SK-N-SH (cell line): ENCODE data around the gene DLEC1. TPM values are rescaled to one million over a fixed set of nuclear protein-coding genes. Genes with fewer than 3 reads are reported as not detected.
"Not testable (repeated sequence)": the region's sequence is repeated elsewhere in the genome, so short reads cannot be mapped to it uniquely, and the experiment has no call there.

Experiments
- CTCF ChIA-PET: fragments of 300-600, 350-600 bp; formaldehyde crosslinking; extraction: SDS; loops from one replicate; lab custom pipeline; 2021; lab: Yijun Ruan, JAX
- POLR2A ChIA-PET: fragments of 350-600 bp; sonication (Branson Sonifier 250); formaldehyde crosslinking; extraction: SDS; loops from one replicate; lab custom pipeline; 2020; ENCODE audit warnings: antibody characterized with exemption, inconsistent platforms; lab: Yijun Ruan, JAX
- DNase-seq: peaks from one replicate; pipeline ENCODE4 v3.0.0; 2012
- H2AFZ ChIP-seq: fragments of 200-600 bp; sonication (generic); 2 replicates; pipeline ENCODE4 v1.8.1; 2016; ENCODE audit warnings: antibody characterized with exemption, mild to moderate bottlenecking, low read depth
- H3F3A ChIP-seq: fragments of 200-600 bp; sonication (generic); replicated peaks from 2 replicates; pipeline ENCODE3; 2016; ENCODE audit warnings: antibody characterized with exemption, mild to moderate bottlenecking; ENCODE audit not compliant: insufficient read depth
- H3K27ac ChIP-seq, 2 experiments: fragments of 200-500 bp in 1 of 2; fragments of 200-600 bp in 1 of 2; sonication (Bioruptor generic) in 1 of 2; sonication (generic), shearing (Covaris generic) in 1 of 2; 2 replicates each; pipeline versions ENCODE4 v1.5.1 to v1.6.1; 2014 to 2016; ENCODE audit warnings: low read depth in 2 of 2, inconsistent platforms in 1 of 2, low read length in 1 of 2, mild to moderate bottlenecking in 1 of 2, mixed read lengths in 1 of 2
- H3K27me3 ChIP-seq: fragments of 200-600 bp; sonication (generic), shearing (Covaris generic); 2 replicates; pipeline ENCODE4 v1.6.1; 2016; ENCODE audit warnings: mixed run types; ENCODE audit not compliant: insufficient read depth
- H3K36me3 ChIP-seq, 2 experiments: fragments of 200-500 bp in 1 of 2; fragments of 200-600 bp in 1 of 2; sonication (Bioruptor generic) in 1 of 2; sonication (generic) in 1 of 2; replicated peaks in 1 of 2; 2 replicates each; pipeline versions ENCODE3 to v1.5.1; 2014 to 2016; ENCODE audit warnings: low read length in 1 of 2, mild to moderate bottlenecking in 1 of 2; ENCODE audit not compliant: insufficient read depth in 2 of 2, control insufficient read depth in 1 of 2
- H3K4me1 ChIP-seq, 2 experiments: fragments of 200-500 bp in 1 of 2; fragments of 200-600 bp in 1 of 2; sonication (Bioruptor generic) in 1 of 2; sonication (generic), shearing (Covaris generic) in 1 of 2; 2 replicates each; pipeline versions ENCODE4 v1.5.1 to v1.6.1; 2014 to 2016; ENCODE audit warnings: low read depth in 1 of 2, low read length in 1 of 2, mixed run types in 1 of 2; ENCODE audit not compliant: insufficient read depth in 2 of 2, control insufficient read depth in 1 of 2
- H3K4me2 ChIP-seq: fragments of 200-600 bp; sonication (generic), shearing (Covaris generic); 2 replicates; pipeline ENCODE4 v1.6.1; 2017; ENCODE audit warnings: mixed run types
- H3K4me3 ChIP-seq, 2 experiments: fragments of 200-500 bp in 1 of 2; fragments of 200-600 bp in 1 of 2; sonication (Bioruptor generic) in 1 of 2; sonication (generic), shearing (Covaris generic) in 1 of 2; 2 replicates each; pipeline versions ENCODE4 v1.5.1 to v1.8.1; 2014 to 2016; ENCODE audit warnings: low read depth in 2 of 2, inconsistent platforms in 1 of 2, low read length in 1 of 2, mild to moderate bottlenecking in 1 of 2, mixed read lengths in 1 of 2, moderate library complexity in 1 of 2
- H3K79me2 ChIP-seq: fragments of 200-600 bp; sonication (generic); 2 replicates; pipeline ENCODE4 v1.8.1; 2017; ENCODE audit warnings: mild to moderate bottlenecking; ENCODE audit not compliant: insufficient read depth
- H3K9ac ChIP-seq: fragments of 200-600 bp; sonication (generic); 2 replicates; pipeline ENCODE4 v1.6.1; 2017; ENCODE audit warnings: mixed run types
- H3K9me2 ChIP-seq: fragments of 200-600 bp; sonication (generic); 2 replicates; pipeline ENCODE4 v1.6.1; 2017; ENCODE audit warnings: mixed run types
- H3K9me3 ChIP-seq: fragments of 200-600 bp; sonication (generic); 2 replicates; pipeline ENCODE4 v1.6.1; 2017; ENCODE audit warnings: mixed run types, mild to moderate bottlenecking, moderate library complexity
- H4K20me1 ChIP-seq: fragments of 200-600 bp; sonication (generic); 2 replicates; pipeline ENCODE4 v1.6.1; 2017; ENCODE audit warnings: mild to moderate bottlenecking, mixed run types; ENCODE audit not compliant: insufficient read depth
- CHD2 ChIP-seq: fragments of 150-350 bp; IDR thresholded peaks from 2 replicates; pipeline ENCODE4 v1.6.1; 2018; ENCODE audit warnings: low read length; ENCODE audit not compliant: partially characterized antibody
- ELF1 ChIP-seq: IDR thresholded peaks from 2 replicates; pipeline ENCODE4 v1.4.0; 2012
- EZH2phosphoT487 ChIP-seq: fragments of 200-600 bp; sonication (generic); IDR thresholded peaks from 2 replicates; pipeline ENCODE4 v1.6.1; 2017; ENCODE audit warnings: low read depth, mixed run types, mild to moderate bottlenecking, antibody characterized with exemption, moderate library complexity, borderline replicate concordance
- FOSL2 ChIP-seq: IDR thresholded peaks from 2 replicates; pipeline ENCODE4 v1.4.0; 2012; ENCODE audit warnings: low read depth, mild to moderate bottlenecking, moderate library complexity, borderline replicate concordance
- NFIC ChIP-seq: IDR thresholded peaks from 2 replicates; pipeline ENCODE4 v1.4.0; 2012; ENCODE audit warnings: borderline replicate concordance
- POLR2AphosphoS5 ChIP-seq: IDR thresholded peaks from 2 replicates; pipeline ENCODE4 v1.6.1; 2012; ENCODE audit warnings: low read depth, low read length
- RAD21 ChIP-seq: IDR thresholded peaks from 2 replicates; pipeline ENCODE4 v1.6.1; 2012; ENCODE audit warnings: mild to moderate bottlenecking, low read length
- RXRA ChIP-seq: IDR thresholded peaks from 2 replicates; pipeline ENCODE4 v1.4.0; 2012; ENCODE audit warnings: low read depth, mild to moderate bottlenecking, borderline replicate concordance
- SMC3 ChIP-seq: IDR thresholded peaks from 2 replicates; pipeline ENCODE4 v1.6.1; 2012; ENCODE audit warnings: low read depth, low read length, improper control_type of control experiment
- WGBS: methylation state at CpG from one replicate; pipeline ENCODE4 v1.1.6; 2017; ENCODE audit warnings: low lambda C conversion rate; 5-methylcytosine and 5-hydroxymethylcytosine counted together
- polyA plus RNA-seq, 3 experiments: library from polyadenylated mRNA; depleted of rRNA; stranded (reverse); fragments of >200 nt; gene quantifications; 2 replicates each; pipeline ENCODE4 v1.2.3, GENCODE V29; 2012
- TF ChIP-seq, protein P1 (sequence below): IDR thresholded peaks from 2 replicates; pipeline ENCODE4 v1.4.0; 2012; ENCODE audit warnings: low read depth, borderline replicate concordance
- TF ChIP-seq, protein P2 (sequence below): IDR thresholded peaks from 2 replicates; pipeline ENCODE4 v1.4.0; 2012; ENCODE audit warnings: low read depth
- TF ChIP-seq, protein P3 (sequence below): IDR thresholded peaks from 2 replicates; pipeline ENCODE4 v1.4.0; 2012; ENCODE audit warnings: low read depth, borderline replicate concordance
- TF ChIP-seq, protein P4 (sequence below): IDR thresholded peaks from 2 replicates; pipeline ENCODE4 v1.6.1; 2012; ENCODE audit warnings: mild to moderate bottlenecking, low read depth, low read length, moderate library complexity
- TF ChIP-seq, protein P5 (sequence below): fragments of 200-600 bp; sonication (generic); IDR thresholded peaks from 2 replicates; pipeline ENCODE4 v1.6.1; 2017; ENCODE audit warnings: antibody characterized with exemption, mild to moderate bottlenecking, moderate library complexity

DLEC1 gene
- polyA plus RNA-seq, 1 of the 3 experiments (the other 2 are of a cell fraction) = 0.02 TPM

DNA sequence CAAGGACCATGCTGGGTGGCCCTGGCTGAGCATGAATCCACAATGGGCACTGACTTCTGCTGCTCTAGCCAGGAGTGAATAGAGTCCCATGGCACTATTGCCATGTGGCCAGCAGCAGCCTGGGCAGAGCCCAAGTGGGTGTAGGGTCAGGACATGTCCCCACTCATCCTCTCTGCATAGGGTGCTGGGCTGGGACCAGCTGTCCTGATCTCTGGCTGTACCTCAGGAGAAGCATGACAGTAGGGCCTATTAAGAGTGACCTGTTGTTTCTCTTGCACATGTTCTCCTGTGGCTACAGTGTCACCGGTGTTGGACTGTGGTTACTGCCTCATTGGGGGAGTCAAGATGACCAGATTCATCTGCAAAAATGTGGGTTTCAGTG lies 46.9 kb downstream of the DLEC1 start (continued):
- TF ChIP-seq, protein P1, sequence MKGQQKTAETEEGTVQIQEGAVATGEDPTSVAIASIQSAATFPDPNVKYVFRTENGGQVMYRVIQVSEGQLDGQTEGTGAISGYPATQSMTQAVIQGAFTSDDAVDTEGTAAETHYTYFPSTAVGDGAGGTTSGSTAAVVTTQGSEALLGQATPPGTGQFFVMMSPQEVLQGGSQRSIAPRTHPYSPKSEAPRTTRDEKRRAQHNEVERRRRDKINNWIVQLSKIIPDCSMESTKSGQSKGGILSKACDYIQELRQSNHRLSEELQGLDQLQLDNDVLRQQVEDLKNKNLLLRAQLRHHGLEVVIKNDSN = no peak
- no peak for TF ChIP-seq CHD2
- TF ChIP-seq RXRA = no peak
- TF ChIP-seq RAD21 = no peak
- no peak for TF ChIP-seq FOSL2
- TF ChIP-seq, protein P2, sequence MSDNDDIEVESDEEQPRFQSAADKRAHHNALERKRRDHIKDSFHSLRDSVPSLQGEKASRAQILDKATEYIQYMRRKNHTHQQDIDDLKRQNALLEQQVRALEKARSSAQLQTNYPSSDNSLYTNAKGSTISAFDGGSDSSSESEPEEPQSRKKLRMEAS = no peak
- TF ChIP-seq POLR2AphosphoS5 = no peak
- TF ChIP-seq NFIC = no peak
- no peak for TF ChIP-seq ELF1
- TF ChIP-seq, protein P3, sequence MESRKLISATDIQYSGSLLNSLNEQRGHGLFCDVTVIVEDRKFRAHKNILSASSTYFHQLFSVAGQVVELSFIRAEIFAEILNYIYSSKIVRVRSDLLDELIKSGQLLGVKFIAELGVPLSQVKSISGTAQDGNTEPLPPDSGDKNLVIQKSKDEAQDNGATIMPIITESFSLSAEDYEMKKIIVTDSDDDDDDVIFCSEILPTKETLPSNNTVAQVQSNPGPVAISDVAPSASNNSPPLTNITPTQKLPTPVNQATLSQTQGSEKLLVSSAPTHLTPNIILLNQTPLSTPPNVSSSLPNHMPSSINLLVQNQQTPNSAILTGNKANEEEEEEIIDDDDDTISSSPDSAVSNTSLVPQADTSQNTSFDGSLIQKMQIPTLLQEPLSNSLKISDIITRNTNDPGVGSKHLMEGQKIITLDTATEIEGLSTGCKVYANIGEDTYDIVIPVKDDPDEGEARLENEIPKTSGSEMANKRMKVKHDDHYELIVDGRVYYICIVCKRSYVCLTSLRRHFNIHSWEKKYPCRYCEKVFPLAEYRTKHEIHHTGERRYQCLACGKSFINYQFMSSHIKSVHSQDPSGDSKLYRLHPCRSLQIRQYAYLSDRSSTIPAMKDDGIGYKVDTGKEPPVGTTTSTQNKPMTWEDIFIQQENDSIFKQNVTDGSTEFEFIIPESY = no peak
- no peak for TF ChIP-seq EZH2phosphoT487
- TF ChIP-seq SMC3 = no peak

DNA sequence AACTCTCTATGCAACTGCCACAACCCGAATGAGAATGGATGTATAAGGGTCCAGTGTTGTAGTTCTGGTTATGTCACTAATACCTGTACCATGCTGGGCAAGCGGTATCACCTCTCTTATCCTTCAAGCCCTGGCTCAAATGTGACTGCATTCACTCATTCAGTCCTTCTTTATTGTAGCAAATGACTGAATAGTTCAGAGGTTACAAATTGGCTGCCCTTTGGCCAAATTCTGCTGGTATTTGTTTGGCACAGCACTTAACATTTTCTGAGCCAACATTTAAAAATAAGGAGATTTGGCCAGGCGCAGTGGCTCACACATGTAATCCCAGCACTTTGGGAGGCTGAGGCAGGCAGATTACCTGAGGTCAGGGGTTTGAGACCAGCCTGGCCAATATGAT lies 47.5 kb downstream of the DLEC1 start:
- H3K79me2 ChIP-seq = no peaks in the 10 kb centered on the region
- no peaks in the 10 kb centered on the region; the same call in 1 of the 2 replicates for H3K27me3 ChIP-seq
- no peak overlapping the region for H3K4me3 ChIP-seq
- H3F3A ChIP-seq = peaks cover 9% of the 10 kb centered on the region
- H3K9me3 ChIP-seq = no peaks in the 10 kb centered on the region
- H3K4me1 ChIP-seq = no peaks in the 10 kb centered on the region; a peak in 1 of 4 replicates
- H2AFZ ChIP-seq = no peak overlapping the region
- H4K20me1 ChIP-seq = no peaks in the 10 kb centered on the region
- CTCF ChIA-PET = no interaction called here
- no peak overlapping the region for H3K9ac ChIP-seq
- H3K27ac ChIP-seq = no peak overlapping the region
- no peak for DNase-seq
- 74% methylated on average over 3 of the region's 3 CpGs for WGBS
- no peaks in the 10 kb centered on the region for H3K9me2 ChIP-seq
- TF ChIP-seq, protein P4, sequence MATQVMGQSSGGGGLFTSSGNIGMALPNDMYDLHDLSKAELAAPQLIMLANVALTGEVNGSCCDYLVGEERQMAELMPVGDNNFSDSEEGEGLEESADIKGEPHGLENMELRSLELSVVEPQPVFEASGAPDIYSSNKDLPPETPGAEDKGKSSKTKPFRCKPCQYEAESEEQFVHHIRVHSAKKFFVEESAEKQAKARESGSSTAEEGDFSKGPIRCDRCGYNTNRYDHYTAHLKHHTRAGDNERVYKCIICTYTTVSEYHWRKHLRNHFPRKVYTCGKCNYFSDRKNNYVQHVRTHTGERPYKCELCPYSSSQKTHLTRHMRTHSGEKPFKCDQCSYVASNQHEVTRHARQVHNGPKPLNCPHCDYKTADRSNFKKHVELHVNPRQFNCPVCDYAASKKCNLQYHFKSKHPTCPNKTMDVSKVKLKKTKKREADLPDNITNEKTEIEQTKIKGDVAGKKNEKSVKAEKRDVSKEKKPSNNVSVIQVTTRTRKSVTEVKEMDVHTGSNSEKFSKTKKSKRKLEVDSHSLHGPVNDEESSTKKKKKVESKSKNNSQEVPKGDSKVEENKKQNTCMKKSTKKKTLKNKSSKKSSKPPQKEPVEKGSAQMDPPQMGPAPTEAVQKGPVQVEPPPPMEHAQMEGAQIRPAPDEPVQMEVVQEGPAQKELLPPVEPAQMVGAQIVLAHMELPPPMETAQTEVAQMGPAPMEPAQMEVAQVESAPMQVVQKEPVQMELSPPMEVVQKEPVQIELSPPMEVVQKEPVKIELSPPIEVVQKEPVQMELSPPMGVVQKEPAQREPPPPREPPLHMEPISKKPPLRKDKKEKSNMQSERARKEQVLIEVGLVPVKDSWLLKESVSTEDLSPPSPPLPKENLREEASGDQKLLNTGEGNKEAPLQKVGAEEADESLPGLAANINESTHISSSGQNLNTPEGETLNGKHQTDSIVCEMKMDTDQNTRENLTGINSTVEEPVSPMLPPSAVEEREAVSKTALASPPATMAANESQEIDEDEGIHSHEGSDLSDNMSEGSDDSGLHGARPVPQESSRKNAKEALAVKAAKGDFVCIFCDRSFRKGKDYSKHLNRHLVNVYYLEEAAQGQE = no peak
- no peak for TF ChIP-seq RXRA
- TF ChIP-seq, protein P5, sequence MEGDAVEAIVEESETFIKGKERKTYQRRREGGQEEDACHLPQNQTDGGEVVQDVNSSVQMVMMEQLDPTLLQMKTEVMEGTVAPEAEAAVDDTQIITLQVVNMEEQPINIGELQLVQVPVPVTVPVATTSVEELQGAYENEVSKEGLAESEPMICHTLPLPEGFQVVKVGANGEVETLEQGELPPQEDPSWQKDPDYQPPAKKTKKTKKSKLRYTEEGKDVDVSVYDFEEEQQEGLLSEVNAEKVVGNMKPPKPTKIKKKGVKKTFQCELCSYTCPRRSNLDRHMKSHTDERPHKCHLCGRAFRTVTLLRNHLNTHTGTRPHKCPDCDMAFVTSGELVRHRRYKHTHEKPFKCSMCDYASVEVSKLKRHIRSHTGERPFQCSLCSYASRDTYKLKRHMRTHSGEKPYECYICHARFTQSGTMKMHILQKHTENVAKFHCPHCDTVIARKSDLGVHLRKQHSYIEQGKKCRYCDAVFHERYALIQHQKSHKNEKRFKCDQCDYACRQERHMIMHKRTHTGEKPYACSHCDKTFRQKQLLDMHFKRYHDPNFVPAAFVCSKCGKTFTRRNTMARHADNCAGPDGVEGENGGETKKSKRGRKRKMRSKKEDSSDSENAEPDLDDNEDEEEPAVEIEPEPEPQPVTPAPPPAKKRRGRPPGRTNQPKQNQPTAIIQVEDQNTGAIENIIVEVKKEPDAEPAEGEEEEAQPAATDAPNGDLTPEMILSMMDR = no peak
- no peak overlapping the region for H3K4me2 ChIP-seq
- H3K36me3 ChIP-seq = no peaks in the 10 kb centered on the region
- POLR2A ChIA-PET = no interaction called here

DNA sequence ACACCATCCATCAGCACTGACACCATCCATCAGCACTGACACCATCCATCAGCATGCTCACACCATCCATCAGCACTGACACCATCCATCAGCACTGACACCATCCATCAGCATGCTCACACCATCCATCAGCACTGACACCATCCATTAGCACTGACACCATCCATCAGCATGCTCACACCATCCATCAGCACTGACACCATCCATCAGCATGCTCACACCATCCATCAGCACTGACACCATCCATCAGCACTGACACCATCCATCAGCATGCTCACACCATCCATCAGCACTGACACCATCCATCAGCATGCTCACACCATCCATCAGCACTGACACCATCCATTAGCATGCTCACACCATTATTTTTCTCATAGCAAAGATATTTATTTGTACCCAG lies 48.3 kb downstream of the DLEC1 start:
- H3F3A ChIP-seq, CTCF ChIA-PET, H3K4me1 ChIP-seq, H3K9me3 ChIP-seq, H3K9ac ChIP-seq, H3K79me2 ChIP-seq, H3K36me3 ChIP-seq, H3K27me3 ChIP-seq, H2AFZ ChIP-seq, H4K20me1 ChIP-seq, H3K4me2 ChIP-seq, H3K4me3 ChIP-seq, H3K9me2 ChIP-seq, DNase-seq, POLR2A ChIA-PET, H3K27ac ChIP-seq: not testable (repeated sequence)
